Stomach (tissue), 9 donors: ENCODE data around the gene HEATR3. TPM values are rescaled to one million over a fixed set of nuclear protein-coding genes. Genes with fewer than 3 reads are reported as not detected.

Source experiments
- DNase-seq, 2 donors: peaks; one replicate each; pipeline versions ENCODE4 v3.0.0 to v3.0.0-alpha.2; 2013 to 2019
- H3K27ac ChIP-seq, 5 donors: fragments of 200-600 bp in 4 of 5; sonication (generic) in 4 of 5; one replicate each; pipeline ENCODE4 v1.5.1; 2013 to 2019; ENCODE audit warnings: mild to moderate bottlenecking in 1 of 5, moderate library complexity in 1 of 5
- H3K27me3 ChIP-seq, 3 donors: fragments of 200-600 bp; sonication (generic); one replicate each; pipeline ENCODE4 v1.5.1; 2017 to 2019; ENCODE audit warnings: mixed run types in 1 of 3
- H3K36me3 ChIP-seq, 4 donors: fragments of 200-600 bp; sonication (generic); 1 replicate in 3 of 4; 2 replicates in 1 of 4; pipeline ENCODE4 v1.5.1; 2016 to 2019
- H3K4me1 ChIP-seq, 4 donors: fragments of 200-600 bp; sonication (generic); one replicate each; pipeline ENCODE4 v1.5.1; 2016 to 2019
- H3K4me3 ChIP-seq, 4 donors: fragments of 200-600 bp; sonication (generic) in 3 of 4; one replicate each; pipeline ENCODE4 v1.5.1; 2016 to 2019; ENCODE audit warnings: mild to moderate bottlenecking in 1 of 4
- H3K9me3 ChIP-seq, 4 donors: fragments of 200-600 bp; sonication (generic); one replicate each; pipeline ENCODE4 v1.5.1; 2016 to 2019
- EP300 ChIP-seq: sonication (generic); formaldehyde crosslinking; IDR thresholded peaks from one replicate; pipeline ENCODE4 v1.6.1; 2017; ENCODE audit warnings: antibody characterized with exemption
- POLR2A ChIP-seq, 4 donors: fragments of 450-650 bp; IDR thresholded peaks; one replicate each; pipeline ENCODE4 v1.6.1; 2016; ENCODE audit warnings: antibody characterized with exemption in 4 of 4, control low read depth in 2 of 4, mild to moderate bottlenecking in 1 of 4, moderate library complexity in 1 of 4
- POLR2AphosphoS5 ChIP-seq, 3 donors: sonication (generic); formaldehyde crosslinking; IDR thresholded peaks; one replicate each; pipeline ENCODE4 v1.6.1; 2016; ENCODE audit warnings: antibody characterized with exemption in 3 of 3
- WGBS, 5 donors: extraction: QIAGEN DNeasy Blood & Tissue Kit in 3 of 5; methylation state at CpG; one replicate each; pipeline versions ENCODE4 v1.1.5 to v1.1.7; 2013 to 2018; 5-methylcytosine and 5-hydroxymethylcytosine counted together
- intact Hi-C: fragments of 100-400 bp; cut with DNase I; formaldehyde crosslinking; loops from one replicate; pipeline ENCODE4 v1.15.1; 2023; ENCODE audit warnings: low total_unique reads
- polyA plus RNA-seq, 3 donors: library from polyadenylated mRNA; stranded (reverse); fragments of 200-250 nt; gene quantifications; one replicate each; pipeline ENCODE4 v1.2.3, GENCODE V29; 2013
- small RNA-seq, 4 donors: library from RNA; depleted of rRNA; stranded (forward); fragments of <200 nt; gene quantifications; one replicate each; pipeline ENCODE3, GENCODE V24; 2016
- total RNA-seq, 5 donors: library from RNA; depleted of rRNA; stranded (reverse); fragments of >200 nt; gene quantifications; one replicate each; pipeline versions ENCODE4 v1.1.0 to v1.2.3, GENCODE V29; 2014 to 2016
- TF ChIP-seq, protein P1 (sequence below), 7 experiments: fragments of 450-650 bp in 4 of 7; fragments of 200-600 bp in 3 of 7; sonication (generic) in 3 of 7; IDR thresholded peaks; one replicate each; pipeline ENCODE4 v1.5.1; 2016 to 2019; ENCODE audit warnings: antibody characterized with exemption in 7 of 7, control low read depth in 2 of 7, mild to moderate bottlenecking in 1 of 7
- donor health status: healthy with polysubstance abuse.
- donor health status: Bipolar disorder and iron deficiency.
- donor health status: healthy.

The HEATR3 gene
- total and polyA plus RNA-seq, 8 donors: 4.1 to 45.1 (median 15.4) TPM

DNA sequence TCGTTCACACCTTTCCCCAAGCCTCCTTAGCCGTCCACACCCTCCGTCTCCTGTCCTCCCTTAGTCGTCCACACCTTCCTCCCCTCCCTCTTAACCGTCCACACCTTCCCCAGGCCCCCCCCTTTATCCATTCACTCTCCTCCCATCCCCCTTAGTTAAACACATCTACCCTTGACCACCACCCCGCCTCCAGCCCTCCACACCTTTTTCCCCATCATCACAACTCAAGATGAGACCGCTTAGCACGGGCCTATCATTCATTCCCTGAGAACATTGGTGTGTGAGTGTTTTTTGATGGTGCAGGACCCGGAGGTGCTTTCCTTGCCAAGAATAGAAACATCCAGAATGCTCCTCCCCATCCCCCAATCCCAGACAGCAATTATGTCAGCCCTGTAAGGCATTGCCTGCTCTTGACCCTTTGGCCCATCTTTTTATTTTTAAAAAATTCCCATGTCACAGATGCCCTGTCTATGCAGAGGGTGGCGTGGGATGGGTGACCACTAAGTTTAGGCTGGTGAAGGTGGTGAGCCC lies 88.7 kb downstream of the HEATR3 start:
- intact Hi-C loops: no loop called here
- DNase-seq: peak in 1 of 2 donors; percentile 59

GRCh38 chr16:50155925-50156324 lies 90.2 kb downstream of the HEATR3 start:
- Histone ChIP-seq H3K36me3 (no peaks in the 10 kb centered on the region), H3K27ac (peak overlapping the region in 3 of 5 donors; percentile 92 to 95 (median 95)), H3K4me3 (peak overlapping the region; percentile 70 to 99 (median 80)), H3K4me1 (peaks cover 21 to 74% (median 48%) of the 10 kb centered on the region in 4 donors), H3K9me3 (no peaks in the 10 kb centered on the region), H3K27me3 (no peaks in the 10 kb centered on the region)
- TF ChIP-seq, protein P1, sequence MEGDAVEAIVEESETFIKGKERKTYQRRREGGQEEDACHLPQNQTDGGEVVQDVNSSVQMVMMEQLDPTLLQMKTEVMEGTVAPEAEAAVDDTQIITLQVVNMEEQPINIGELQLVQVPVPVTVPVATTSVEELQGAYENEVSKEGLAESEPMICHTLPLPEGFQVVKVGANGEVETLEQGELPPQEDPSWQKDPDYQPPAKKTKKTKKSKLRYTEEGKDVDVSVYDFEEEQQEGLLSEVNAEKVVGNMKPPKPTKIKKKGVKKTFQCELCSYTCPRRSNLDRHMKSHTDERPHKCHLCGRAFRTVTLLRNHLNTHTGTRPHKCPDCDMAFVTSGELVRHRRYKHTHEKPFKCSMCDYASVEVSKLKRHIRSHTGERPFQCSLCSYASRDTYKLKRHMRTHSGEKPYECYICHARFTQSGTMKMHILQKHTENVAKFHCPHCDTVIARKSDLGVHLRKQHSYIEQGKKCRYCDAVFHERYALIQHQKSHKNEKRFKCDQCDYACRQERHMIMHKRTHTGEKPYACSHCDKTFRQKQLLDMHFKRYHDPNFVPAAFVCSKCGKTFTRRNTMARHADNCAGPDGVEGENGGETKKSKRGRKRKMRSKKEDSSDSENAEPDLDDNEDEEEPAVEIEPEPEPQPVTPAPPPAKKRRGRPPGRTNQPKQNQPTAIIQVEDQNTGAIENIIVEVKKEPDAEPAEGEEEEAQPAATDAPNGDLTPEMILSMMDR (IDR thresholded peaks at IDR 0.05): no peak
- TF ChIP-seq POLR2AphosphoS5 (IDR thresholded peaks at IDR 0.05): no peak
- TF ChIP-seq POLR2A (IDR thresholded peaks at IDR 0.05): no peak
- TF ChIP-seq EP300: no peak
- WGBS, 5 donors: 26 to 49% (median 41%) methylated on average over 1 of the region's 1 CpG
- DNase-seq: no peak
- intact Hi-C loops: no loop called here

More for the DNA sequence above, 88.7 kb downstream of the HEATR3 start:
- Histone ChIP-seq H3K4me3 (peak overlapping the region; percentile 70 to 99 (median 80)), H3K36me3 (no peaks in the 10 kb centered on the region), H3K9me3 (no peaks in the 10 kb centered on the region), H3K27ac (peak overlapping the region; percentile 73 to 100 (median 95)), H3K27me3 (no peaks in the 10 kb centered on the region), H3K4me1 (peaks cover 17 to 59% (median 38%) of the 10 kb centered on the region in 4 donors)
- WGBS, 5 donors: 8 to 26% (median 14%) methylated on average over 9 to 10 of the region's 10 CpGs
- no peak for TF ChIP-seq EP300
- TF ChIP-seq, protein P1 (IDR thresholded peaks at IDR 0.05): no peak
- no peak for TF ChIP-seq POLR2A (IDR thresholded peaks at IDR 0.05)
- TF ChIP-seq POLR2AphosphoS5 (IDR thresholded peaks at IDR 0.05): no peak

Small RNA genes lying within 50 kb of the gene (small RNA-seq; reads per million reads assigned to genes)
- gene RF00017: 0 reads per million in 4 donors
- gene RF00156: 0 reads per million in 4 donors
- gene RNY4P3: 0.08 to 0.15 (median 0.12) reads per million in 4 donors
- 0 reads per million in 4 donors for gene RPL10P14

Other genes starting within 250 kb of the HEATR3 start
- gene ZNF423, start 209.9 kb upstream of the HEATR3 start, total RNA-seq: 1 to 10 TPM in 3 of 5 donors, under 1 TPM in 2; 0.29 to 3.5 (median 1.3) TPM
- gene ZNF423, start 209.9 kb upstream of the HEATR3 start, polyA plus RNA-seq: 1 to 10 TPM in 1 of 3 donors, under 1 TPM in 2; 0.68 to 1.2 (median 0.81) TPM
- 10 to 100 TPM in 4 of 5 donors, not detected in 1; 19.2 to 36.8 (median 28.9) TPM for gene CNEP1R1, start 40.7 kb upstream of the HEATR3 start, total RNA-seq
- gene CNEP1R1, start 40.7 kb upstream of the HEATR3 start, polyA plus RNA-seq: 1 to 10 TPM; 4.8 to 6.8 (median 5.5) TPM
- 10 to 100 TPM in 4 of 5 donors, 1 to 10 TPM in 1; 4.1 to 24.1 (median 14.9) TPM for gene TENT4B, start 87.3 kb downstream of the HEATR3 start, total RNA-seq
- 1 to 10 TPM; 2.4 to 3.2 (median 2.8) TPM for gene TENT4B, start 87.3 kb downstream of the HEATR3 start, polyA plus RNA-seq
- gene ADCY7, start 200.6 kb downstream of the HEATR3 start, total RNA-seq: 100 to 1,000 TPM in 1 of 5 donors, 10 to 100 TPM in 4; 15.1 to 216 (median 33.3) TPM
- 1 to 10 TPM in 2 of 3 donors, under 1 TPM in 1; 0.76 to 4.4 (median 3.7) TPM for gene ADCY7, start 200.6 kb downstream of the HEATR3 start, polyA plus RNA-seq